Tibial nerve (tissue), 3 donors: ENCODE results near the gene MCC.

Source experiments
- CTCF ChIP-seq, 5 experiments: fragments of 200-600 bp in 3 of 5; fragments of 450-650 bp in 2 of 5; sonication (generic) in 3 of 5; IDR thresholded peaks; one replicate each; pipeline ENCODE4 v1.5.1; 2016 to 2019; ENCODE audit warnings: antibody characterized with exemption in 5 of 5, mild to moderate bottlenecking in 3 of 5, moderate library complexity in 2 of 5
- POLR2A ChIP-seq, 2 donors: fragments of 450-650 bp; IDR thresholded peaks; one replicate each; pipeline ENCODE4 v1.6.1; 2017; ENCODE audit warnings: antibody characterized with exemption in 2 of 2, mild to moderate bottlenecking in 2 of 2, moderate library complexity in 2 of 2

GRCh38 chr5:113128082-113128481, 360.2 kb downstream of the MCC start:
- TF ChIP-seq CTCF (IDR thresholded peaks at IDR 0.05) (no peak), POLR2A (IDR thresholded peaks at IDR 0.05) (no peak)
